Body of pancreas (tissue), 4 donors: ENCODE results near the gene CYP11A1.

Experiments used
- CTCF ChIP-seq, 7 experiments: fragments of 450-650 bp in 4 of 7; fragments of 200-600 bp in 3 of 7; sonication (generic) in 3 of 7; IDR thresholded peaks; one replicate each; pipeline ENCODE4 v1.5.1; 2016 to 2019; ENCODE audit warnings: antibody characterized with exemption in 7 of 7
- POLR2A ChIP-seq, 3 donors: fragments of 450-650 bp; IDR thresholded peaks; one replicate each; pipeline ENCODE4 v1.6.1; 2016; ENCODE audit warnings: antibody characterized with exemption in 3 of 3, mild to moderate bottlenecking in 2 of 3

GRCh38 chr15:74334127-74334526 lies 33.3 kb downstream of the CYP11A1 start:
- TF ChIP-seq CTCF (IDR thresholded peaks at IDR 0.05) (no peak), POLR2A (IDR thresholded peaks at IDR 0.05) (no peak)
